Thymus (tissue), 11 donors: ENCODE results near the gene MCM3AP. TPM values are rescaled to one million over a fixed set of nuclear protein-coding genes. Genes with fewer than 3 reads are reported as not detected.
"Not testable (repeated sequence)": the region's sequence is repeated elsewhere in the genome, so short reads cannot be mapped to it uniquely, and the experiment has no call there.

ENCODE experiments used
- DNase-seq, 9 donors: peaks; one replicate each; pipeline ENCODE4 v3.0.0-alpha.2; 2013; ENCODE audit warnings: low spot score in 9 of 9, low read depth in 6 of 9, missing footprints in 1 of 9
- H3K27ac ChIP-seq, 2 donors: one replicate each; pipeline ENCODE4 v1.5.1; 2013; ENCODE audit warnings: control low read depth in 1 of 2, low read depth in 1 of 2, low read length in 1 of 2, mild to moderate bottlenecking in 1 of 2, moderate library complexity in 1 of 2
- H3K27me3 ChIP-seq, 2 donors: one replicate each; pipeline ENCODE4 v1.5.1; 2013; ENCODE audit warnings: low read length in 1 of 2; ENCODE audit not compliant: control insufficient read depth in 2 of 2, insufficient read depth in 1 of 2
- H3K36me3 ChIP-seq, 2 donors: one replicate each; pipeline ENCODE4 v1.5.1; 2013; ENCODE audit warnings: low read length in 1 of 2, mild to moderate bottlenecking in 1 of 2, moderate library complexity in 1 of 2; ENCODE audit not compliant: control insufficient read depth in 2 of 2, insufficient read depth in 2 of 2
- H3K4me1 ChIP-seq, 2 donors: one replicate each; pipeline ENCODE4 v1.5.1; 2013; ENCODE audit warnings: low read length in 2 of 2; ENCODE audit not compliant: control insufficient read depth in 2 of 2, insufficient read depth in 2 of 2
- H3K4me3 ChIP-seq, 2 donors: one replicate each; pipeline ENCODE4 v1.5.1; 2013; ENCODE audit warnings: low read length in 2 of 2, control low read depth in 1 of 2, mild to moderate bottlenecking in 1 of 2
- H3K9me3 ChIP-seq, 2 donors: one replicate each; pipeline ENCODE4 v1.5.1; 2013; ENCODE audit warnings: low read length in 1 of 2, mild to moderate bottlenecking in 1 of 2; ENCODE audit not compliant: control insufficient read depth in 2 of 2, insufficient read depth in 1 of 2
- WGBS: extraction: QIAGEN DNeasy Blood & Tissue Kit; methylation state at CpG from one replicate; pipeline ENCODE4 v1.1.7; 2013; 5-methylcytosine and 5-hydroxymethylcytosine counted together
- polyA plus RNA-seq: library from polyadenylated mRNA; stranded (reverse); fragments of 200-250 nt; gene quantifications from one replicate; pipeline ENCODE4 v1.2.3, GENCODE V29; 2013
- total RNA-seq: library from RNA; stranded (reverse); fragments of 120-200 nt; gene quantifications from one replicate; pipeline ENCODE4 v1.2.4, GENCODE V29; 2013
- donor health status: healthy.

Gene MCM3AP
- total and polyA plus RNA-seq, 2 donors, result 38.1 to 80.4 TPM

DNA sequence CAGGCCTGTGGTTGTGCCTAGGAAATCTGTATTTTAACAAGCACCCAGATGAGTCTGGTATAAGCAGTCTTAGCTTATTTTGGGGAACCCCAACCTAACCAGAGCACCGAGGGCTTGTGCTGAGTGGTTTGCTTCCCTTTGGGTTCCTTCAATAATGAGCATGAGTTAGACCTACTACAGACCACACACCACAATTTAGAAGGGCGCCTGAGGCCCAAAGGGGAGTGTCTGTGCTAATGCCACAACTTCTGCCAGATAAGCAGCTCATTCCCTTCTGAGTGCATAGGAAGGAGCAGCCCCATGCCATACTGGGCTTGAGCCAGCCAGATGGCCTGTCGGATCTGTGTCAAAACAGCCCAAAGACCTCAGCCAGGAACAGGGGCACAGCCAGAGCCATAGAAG is 41.5 kb downstream of the MCM3AP start:
- Histone ChIP-seq H3K27ac (no peak overlapping the region), H3K9me3 (no peaks in the 10 kb centered on the region), H3K4me3 (no peak overlapping the region), H3K4me1 (no peaks in the 10 kb centered on the region), H3K27me3 (no peaks in the 10 kb centered on the region), H3K36me3 (peaks cover 79 to 90% of the 10 kb centered on the region in 2 donors)
- DNase-seq, result no peak
- 99% methylated on average over 3 of the region's 3 CpGs for WGBS

DNA sequence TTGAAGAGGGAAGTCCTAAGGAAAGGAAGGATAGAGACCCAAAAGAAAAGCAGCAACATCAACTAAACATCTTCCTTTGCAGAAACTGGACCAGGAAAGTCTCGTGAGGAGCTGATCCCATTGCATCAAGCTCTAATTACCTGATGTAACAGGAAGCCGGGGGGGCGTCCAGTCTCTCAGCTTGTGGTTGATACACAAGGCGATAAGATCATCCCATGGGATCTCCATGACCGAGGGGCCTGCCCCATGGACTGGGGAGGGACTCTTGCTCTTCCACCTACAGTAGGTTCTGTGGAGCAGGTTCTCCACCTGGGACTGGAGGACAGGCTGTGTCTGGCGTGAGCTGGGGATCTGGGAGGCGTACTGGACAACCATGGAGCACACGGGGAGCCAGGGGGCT is 42.1 kb downstream of the MCM3AP start:
- Histone ChIP-seq H3K27ac (no peak overlapping the region), H3K4me3 (no peak overlapping the region), H3K36me3 (peaks cover 81 to 92% of the 10 kb centered on the region in 2 donors), H3K27me3 (no peaks in the 10 kb centered on the region), H3K4me1 (no peaks in the 10 kb centered on the region), H3K9me3 (no peaks in the 10 kb centered on the region)
- 97% methylated on average over 8 of the region's 8 CpGs for WGBS
- no peak for DNase-seq

DNA sequence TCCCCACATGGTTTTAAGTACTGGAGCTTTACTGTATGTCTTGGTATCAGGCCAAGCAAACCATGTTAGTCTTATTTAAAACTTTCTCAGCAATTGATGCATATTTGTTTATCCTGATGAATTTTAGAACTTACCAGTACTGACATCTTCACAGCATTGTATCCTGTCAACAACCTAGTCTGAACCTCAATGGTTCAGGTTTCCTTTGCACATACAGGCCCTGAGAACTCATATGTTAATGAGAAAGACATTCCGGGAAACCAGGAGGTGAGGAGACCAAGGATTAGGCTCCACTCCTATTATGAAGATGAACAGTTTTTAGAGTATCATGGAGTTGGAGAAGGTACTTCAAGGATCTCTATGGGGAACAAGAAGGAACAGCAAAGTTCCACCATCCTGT is 43.8 kb downstream of the MCM3AP start:
- H3K27me3 ChIP-seq, H3K4me1 ChIP-seq, H3K4me3 ChIP-seq, H3K27ac ChIP-seq, DNase-seq, H3K9me3 ChIP-seq: not testable (repeated sequence)
- H3K36me3 ChIP-seq, result peaks cover 70 to 81% of the 10 kb centered on the region in 2 donors
- 100% methylated on average over 1 of the region's 1 CpG for WGBS

DNA sequence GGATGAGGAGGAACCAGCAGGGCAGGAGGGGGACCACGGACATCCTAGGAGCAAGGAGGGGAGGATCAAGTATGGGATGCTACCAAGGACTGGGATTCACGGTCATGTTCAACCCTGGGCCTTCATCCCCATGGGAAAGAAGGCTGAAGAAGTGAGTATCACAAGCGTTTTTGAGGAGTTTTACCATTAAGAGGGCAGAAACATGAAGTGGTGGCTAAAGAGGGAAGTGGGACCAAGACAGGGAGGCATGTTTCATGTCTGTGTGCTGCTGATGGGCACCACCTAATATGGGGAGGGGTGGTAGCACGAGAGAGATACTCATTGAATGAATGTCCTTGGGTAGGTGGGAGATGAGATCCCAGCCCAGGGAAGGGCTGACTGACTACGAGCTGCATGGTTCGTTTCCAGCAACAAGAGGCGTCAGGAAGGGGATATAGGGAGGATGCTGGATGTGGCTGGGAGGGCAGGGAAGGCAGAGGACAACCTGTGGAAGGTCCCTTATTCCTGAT is 45.5 kb downstream of the MCM3AP start:
- Histone ChIP-seq H3K36me3 (peaks cover 64 to 82% of the 10 kb centered on the region in 2 donors), H3K27me3 (no peaks in the 10 kb centered on the region), H3K4me3 (no peak overlapping the region), H3K9me3 (no peaks in the 10 kb centered on the region), H3K4me1 (no peaks in the 10 kb centered on the region), H3K27ac (no peak overlapping the region)
- 97% methylated on average over 7 of the region's 7 CpGs for WGBS
- DNase-seq, result no peak

DNA sequence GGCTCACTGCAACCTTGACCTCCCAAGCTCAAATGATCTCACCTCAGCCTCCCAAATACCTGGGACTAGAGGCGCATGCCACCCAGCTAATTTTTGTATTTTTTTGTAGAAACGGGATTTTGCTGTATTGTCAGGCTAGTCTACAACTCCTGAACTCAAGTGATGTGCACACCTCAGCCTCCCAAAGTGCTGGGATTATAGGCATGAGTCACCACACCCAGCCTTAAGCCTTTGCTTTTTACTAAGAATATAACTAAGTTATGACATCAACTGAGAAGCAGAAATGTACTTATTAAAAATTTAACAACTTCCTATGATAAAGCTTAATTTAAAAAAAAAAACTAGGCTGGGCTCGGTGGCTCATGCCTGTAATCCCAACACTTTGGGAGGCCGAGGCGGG is 47.9 kb downstream of the MCM3AP start:
- Histone ChIP-seq H3K4me3 (no peak overlapping the region), H3K36me3 (peaks cover 58 to 68% of the 10 kb centered on the region in 2 donors), H3K4me1 (no peaks in the 10 kb centered on the region), H3K27ac (no peak overlapping the region), H3K27me3 (no peaks in the 10 kb centered on the region), H3K9me3 (no peaks in the 10 kb centered on the region)
- DNase-seq, result no peak
- 94% methylated on average over 5 of the region's 5 CpGs for WGBS

DNA sequence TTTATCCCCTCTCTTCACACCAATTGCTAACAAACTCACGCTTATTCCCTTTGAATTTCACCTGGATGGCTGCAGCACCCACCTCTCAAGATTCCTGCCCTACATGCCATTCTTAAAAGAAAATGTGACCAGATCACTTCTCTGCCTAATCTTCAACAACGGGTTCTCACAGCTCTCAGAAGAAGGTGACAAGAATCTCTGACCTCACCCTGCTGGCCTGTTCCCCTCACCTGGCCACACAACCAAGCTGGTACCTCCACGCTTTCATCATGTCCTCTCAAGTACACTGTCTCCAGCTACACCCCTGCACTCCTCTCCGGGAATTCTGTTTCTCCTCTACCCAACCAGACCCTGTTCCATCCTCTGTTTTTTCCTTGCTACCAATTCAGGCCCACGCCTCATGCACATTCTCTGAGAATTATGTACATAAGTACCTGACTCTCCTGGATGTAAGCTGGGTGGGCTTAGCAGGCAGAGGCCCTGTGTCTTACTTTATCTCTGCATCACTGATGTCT is 50.9 kb downstream of the MCM3AP start:
- no peak for DNase-seq
- Histone ChIP-seq H3K36me3 (peaks cover 36 to 45% of the 10 kb centered on the region in 2 donors), H3K4me3 (no peak overlapping the region), H3K4me1 (peaks cover 3 to 5% of the 10 kb centered on the region in 2 donors), H3K27me3 (no peaks in the 10 kb centered on the region), H3K27ac (no peak overlapping the region), H3K9me3 (no peaks in the 10 kb centered on the region)
- 58% methylated on average over 5 of the region's 5 CpGs for WGBS

DNA sequence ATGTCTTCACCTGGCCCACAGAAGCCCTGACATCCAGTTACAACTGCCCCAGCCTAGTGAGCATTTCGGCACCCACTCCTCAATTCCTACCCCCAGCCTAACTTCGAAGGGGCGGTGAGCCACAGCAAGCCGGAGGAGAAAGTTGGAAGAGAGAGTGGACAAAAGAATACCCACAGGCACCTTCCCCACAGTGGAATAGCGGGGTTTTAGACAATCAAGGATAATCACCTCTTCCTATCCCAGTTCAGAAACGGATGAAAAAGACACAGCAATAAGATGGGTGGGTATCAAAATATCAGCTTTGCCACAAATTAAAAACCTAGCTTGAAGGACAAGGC is 55.5 kb downstream of the MCM3AP start:
- Histone ChIP-seq H3K27ac (no peak overlapping the region), H3K36me3 (peaks cover 15 to 19% of the 10 kb centered on the region in 2 donors), H3K4me3 (peak overlapping the region; percentile 54 to 85), H3K27me3 (no peaks in the 10 kb centered on the region), H3K4me1 (peaks cover 12 to 23% of the 10 kb centered on the region in 2 donors), H3K9me3 (peaks cover 0 to 4% of the 10 kb centered on the region in 2 donors)
- DNase-seq, result no peak
- 97% methylated on average over 6 of the region's 6 CpGs for WGBS

DNA sequence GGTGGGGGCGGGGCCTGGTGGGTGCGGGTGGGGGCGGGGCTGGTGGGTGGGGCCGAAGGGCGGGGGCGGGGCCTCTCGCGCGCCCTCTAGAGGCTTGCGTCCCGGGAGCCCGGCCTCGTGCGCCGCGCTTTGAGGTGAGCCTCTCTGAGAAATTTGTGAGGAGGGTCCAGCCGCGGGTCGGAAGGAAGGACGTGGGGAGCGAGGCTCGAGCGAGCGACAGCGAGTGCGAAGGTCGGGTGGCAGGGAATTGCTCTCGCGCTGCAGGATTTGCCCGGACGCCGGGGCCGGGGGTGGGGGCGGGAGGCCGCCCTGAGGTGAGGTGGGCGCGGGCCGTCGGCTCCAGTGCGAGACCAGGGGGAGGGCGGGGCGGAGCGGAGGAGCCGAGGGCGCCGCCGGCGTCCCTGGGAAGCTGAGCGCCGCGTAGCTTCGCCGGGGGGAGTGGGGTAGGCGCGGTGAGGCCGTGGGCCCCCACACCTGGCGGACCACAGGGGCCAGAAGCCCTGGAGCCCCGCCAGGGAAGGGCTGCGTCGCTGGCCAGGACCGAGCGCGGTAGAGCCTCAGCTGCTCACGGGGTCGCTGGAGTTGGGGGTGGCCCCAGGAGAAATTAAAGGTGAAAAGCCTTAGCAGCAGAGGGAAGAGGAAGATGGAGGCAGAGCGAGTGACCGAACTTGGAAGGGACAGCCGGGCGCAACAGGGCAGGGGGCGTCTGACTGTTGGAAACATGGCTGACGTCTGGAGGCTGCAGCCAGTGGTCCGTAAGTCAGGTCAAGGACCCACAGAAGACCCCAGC is 56.1 kb downstream of the MCM3AP start:
- H3K36me3 ChIP-seq, result peaks cover 9 to 13% of the 10 kb centered on the region in 2 donors
- H3K27ac ChIP-seq, result peak overlapping the region in 1 of 2 donors; percentile 60
- H3K4me1 ChIP-seq, result peaks cover 12 to 23% of the 10 kb centered on the region in 2 donors
- no peaks in the 10 kb centered on the region for H3K27me3 ChIP-seq
- peak in 1 of 9 donors; percentile 10 for DNase-seq
- WGBS, result 3% methylated on average over 72 of the region's 72 CpGs
- peaks cover 0 to 4% of the 10 kb centered on the region in 2 donors for H3K9me3 ChIP-seq
- H3K4me3 ChIP-seq, result peak overlapping the region; percentile 54 to 85

DNA sequence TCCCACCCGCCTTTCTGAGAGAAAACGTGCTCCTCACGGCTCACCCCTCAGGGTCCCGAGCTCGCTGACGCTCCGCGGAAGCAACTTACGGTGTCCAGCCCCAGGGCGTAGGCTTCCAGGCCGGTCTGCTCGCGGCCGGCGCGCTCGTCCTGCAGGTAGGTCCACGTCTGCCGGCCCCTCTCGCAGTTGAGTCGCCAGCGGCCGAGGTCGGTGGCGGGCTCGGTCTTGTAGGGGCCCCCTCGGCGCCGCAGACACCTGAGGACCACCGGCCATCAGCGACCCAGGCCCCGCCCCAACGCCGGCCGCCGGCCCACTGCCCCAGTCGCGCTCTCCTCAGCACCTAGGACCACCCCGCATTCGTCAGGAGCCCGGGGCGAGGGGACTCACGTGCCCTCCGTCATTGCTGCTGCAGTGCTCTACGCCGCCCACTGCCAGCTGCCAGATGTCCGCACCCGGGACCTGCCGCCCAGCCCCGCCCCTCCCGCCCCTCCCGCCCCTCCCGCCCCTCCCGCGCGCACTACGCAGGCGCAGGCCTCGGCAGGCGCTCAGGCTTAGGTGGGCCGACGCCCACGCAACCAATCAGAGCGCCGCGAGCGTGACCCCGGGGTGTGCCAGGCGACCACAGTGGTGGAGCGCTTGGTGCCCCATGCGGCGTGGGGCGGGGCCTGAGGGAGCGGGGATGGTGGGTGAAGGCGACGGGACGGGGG is 56.9 kb downstream of the MCM3AP start, which contains the start of gene LSS:
LSS (minus strand) TSS at position 430 of the 707 bp plus-strand sequence; CDS start at position 401, 29 bp downstream.
- H3K9me3 ChIP-seq, result peaks cover 0 to 4% of the 10 kb centered on the region in 2 donors
- H3K36me3 ChIP-seq, result peaks cover 6 to 8% of the 10 kb centered on the region in 2 donors
- DNase-seq, result peak; percentile 85 to 99 (median 96)
- peak within 1 kb of the TSS; percentile 87 to 90 for H3K27ac ChIP-seq
- H3K4me3 ChIP-seq, result peak within 1 kb of the TSS; percentile 75 to 85
- no peaks in the 10 kb centered on the region for H3K27me3 ChIP-seq
- peaks cover 12 to 23% of the 10 kb centered on the region in 2 donors for H3K4me1 ChIP-seq
- under 1% methylated on average over 77 of the region's 77 CpGs for WGBS
